Activated T-helper 1 cell treated with anti-CD3 and anti-CD28 coated beads, Interleukin-2, amount 50 U/mL, for 16 hours (primary cell): ENCODE measurements around the gene OR5AU1.

Experiments
- DNase-seq, 2 donors: peaks; one replicate each; pipeline ENCODE4 v3.0.0-alpha.2; 2020; ENCODE audit warnings: low read depth in 1 of 2, low spot score in 1 of 2

OR5AU1 gene

DNA sequence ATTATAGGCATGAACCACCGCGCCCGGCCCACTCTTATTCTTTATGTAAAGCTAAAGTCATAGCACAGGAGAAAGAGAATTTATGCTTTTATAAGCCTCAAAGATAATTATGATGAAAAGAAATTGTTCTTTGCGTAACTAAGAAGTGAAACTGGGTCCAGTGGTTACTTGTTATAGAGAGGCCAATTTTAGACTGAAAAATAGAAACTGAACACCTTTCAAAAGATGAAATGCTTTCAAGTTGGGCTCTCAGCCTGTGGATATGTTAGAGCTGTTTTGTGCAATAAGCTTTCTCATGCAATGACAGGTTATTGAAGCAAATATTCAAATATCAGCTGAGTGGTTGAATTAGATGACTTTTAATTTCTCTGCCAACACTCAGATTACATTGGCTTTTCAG is 47.1 kb downstream of the OR5AU1 start:
- DNase-seq: no peak

DNA sequence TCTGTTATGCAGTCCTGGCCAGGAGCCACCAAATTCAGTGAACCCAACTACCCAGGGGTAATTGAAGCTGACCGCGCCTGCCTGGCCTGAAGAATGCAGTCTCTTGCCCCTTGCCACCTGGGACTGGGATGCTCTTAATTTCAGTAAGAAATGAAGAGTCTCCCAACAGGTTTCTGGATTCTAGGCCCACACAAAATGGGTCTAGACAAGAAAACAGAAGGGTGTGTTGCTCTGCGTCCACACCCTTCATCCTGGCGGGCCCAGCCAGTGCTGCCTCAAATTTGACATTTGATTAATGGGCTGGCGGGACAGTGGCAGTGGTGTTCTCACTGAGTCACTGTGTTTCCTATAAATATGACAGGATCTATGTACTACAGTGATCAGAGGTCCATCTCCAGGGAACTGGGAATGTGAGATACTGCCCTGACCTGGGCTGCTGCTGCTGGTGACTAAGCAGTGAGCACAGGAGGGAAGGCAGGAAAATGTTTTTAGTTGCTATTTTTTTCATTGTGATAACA is 48.5 kb downstream of the OR5AU1 start:
- DNase-seq: no peak

DNA sequence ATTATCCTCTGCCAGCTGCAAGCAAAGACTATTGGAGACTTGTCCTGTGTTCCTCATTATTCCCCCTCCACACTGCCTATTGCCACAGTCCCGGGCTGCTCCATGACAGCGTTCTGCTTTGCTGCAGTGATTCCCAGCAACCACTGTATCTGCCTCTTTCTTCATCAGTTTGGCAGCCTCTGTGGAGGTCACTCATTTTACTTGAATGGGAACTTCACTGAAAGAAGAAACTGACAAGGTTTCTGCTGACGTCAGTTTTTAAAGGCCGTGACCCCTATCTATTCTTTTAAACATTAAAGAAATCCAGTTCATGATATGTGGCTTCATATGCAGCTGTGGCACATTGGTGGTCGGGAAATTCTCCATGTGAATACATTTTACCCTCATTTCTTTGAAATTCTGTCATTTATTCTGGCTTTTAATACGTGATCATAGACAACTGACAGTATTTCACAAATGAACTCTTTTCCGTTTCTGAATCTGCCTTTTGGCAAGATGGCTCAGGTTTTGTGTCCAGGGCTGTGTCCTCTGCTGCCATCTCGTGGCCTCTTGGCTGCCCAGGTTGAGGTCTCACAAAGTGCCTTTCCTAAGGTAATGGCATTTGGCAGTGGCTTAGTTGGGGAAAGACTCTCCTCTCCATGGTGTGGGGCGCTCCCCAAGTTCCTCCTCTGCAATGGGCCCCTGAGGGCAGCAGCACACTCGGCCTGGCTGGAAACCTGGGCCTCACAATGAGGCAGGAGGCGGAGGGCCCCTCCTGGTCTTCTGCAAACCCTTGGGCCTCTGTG is 49.2 kb downstream of the OR5AU1 start:
- DNase-seq: peak; percentile 54 to 62

DNA sequence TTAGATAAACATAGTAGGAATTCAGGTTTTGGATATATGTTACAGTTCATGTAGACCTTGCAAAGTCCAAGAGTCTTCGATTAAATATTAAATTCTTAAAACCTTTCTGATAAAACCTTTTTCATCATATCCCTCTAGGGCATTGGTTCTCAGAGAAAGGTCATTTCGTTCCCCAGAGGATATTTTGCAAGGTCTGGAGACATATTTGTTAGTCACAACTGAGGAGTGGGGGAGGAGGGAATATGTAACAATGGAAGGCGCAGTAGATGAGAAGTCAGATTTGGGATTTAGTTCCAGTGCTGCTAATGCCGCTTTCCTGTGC is 49.7 kb downstream of the OR5AU1 start:
- no peak for DNase-seq

DNA sequence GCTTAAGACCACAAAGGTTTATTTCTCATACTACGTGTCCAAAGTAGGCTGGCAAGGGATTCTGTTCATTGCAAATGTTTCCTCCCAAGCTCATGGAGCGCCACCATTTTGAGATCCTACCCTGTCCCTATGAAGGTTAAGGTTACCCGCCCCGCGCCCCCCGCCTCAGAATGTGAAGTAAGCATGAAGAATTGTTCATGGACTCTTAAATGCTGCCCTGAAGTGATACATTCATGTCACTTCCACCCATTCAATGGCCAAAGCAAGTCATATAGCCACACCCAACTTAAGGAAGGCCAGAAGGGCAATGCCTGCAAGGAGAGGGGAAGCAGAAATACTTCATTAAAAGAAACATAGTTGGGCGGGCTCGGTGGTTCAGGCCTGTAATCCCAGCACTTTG is 50.8 kb downstream of the OR5AU1 start:
- no peak for DNase-seq
